COLO668 (cell line): ENCODE measurements around the gene REC8.

Experiments
- DNase-seq: peaks from one replicate; lab custom pipeline; 2025; ENCODE audit not compliant: unreplicated experiment; lab: John Stamatoyannopoulos, UW

REC8 gene

GRCh38 chr14:24137529-24138395 lies 34.1 kb upstream of the REC8 start:
- DNase-seq = no peak

- DNase-seq = no peak
These were observed 33.2 kb upstream of the REC8 start for GRCh38 chr14:24138396-24139271.

GRCh38 chr14:24139272-24139934 lies 32.5 kb upstream of the REC8 start:
- DNase-seq = peak; percentile 67

- peak; percentile 100 for DNase-seq
These were observed 30.6 kb upstream of the REC8 start, which contains the start of gene EMC9 for GRCh38 chr14:24141097-24141880. TSS of gene EMC9 (minus strand) at chr14:24141591. CDS start at chr14:24141304, 287 bp downstream.

GRCh38 chr14:24143511-24143910 lies 28.4 kb upstream of the REC8 start:
- DNase-seq = no peak

GRCh38 chr14:24144451-24144850 lies 27.4 kb upstream of the REC8 start:
- no peak for DNase-seq

- no peak for DNase-seq
These were observed 26.7 kb upstream of the REC8 start for GRCh38 chr14:24145219-24145618.

- DNase-seq = no peak
These were observed 26.0 kb upstream of the REC8 start for GRCh38 chr14:24145690-24146452.

GRCh38 chr14:24146453-24146977 lies 25.4 kb upstream of the REC8 start, which contains the start of gene PSME2:
TSS of gene PSME2 (minus strand) at chr14:24146610. CDS start at chr14:24146581, 29 bp downstream.
- peak; percentile 95 for DNase-seq

GRCh38 chr14:24146978-24147760 lies 24.7 kb upstream of the REC8 start, which contains the start of gene RNF31:
TSS of gene RNF31 (plus strand) at chr14:24147498. CDS start at chr14:24147699, 201 bp downstream.
- peak; percentile 99 for DNase-seq

- DNase-seq = peak; percentile 55
These were observed 24.0 kb upstream of the REC8 start for GRCh38 chr14:24147761-24148428.

GRCh38 chr14:24149302-24149969 lies 22.4 kb upstream of the REC8 start:
- no peak for DNase-seq

- DNase-seq = no peak
These were observed 21.8 kb upstream of the REC8 start for GRCh38 chr14:24150061-24150460.

GRCh38 chr14:24150567-24150966 lies 21.3 kb upstream of the REC8 start:
- DNase-seq = no peak

GRCh38 chr14:24150993-24151392 lies 20.9 kb upstream of the REC8 start:
- DNase-seq = no peak

GRCh38 chr14:24151404-24152080 lies 20.3 kb upstream of the REC8 start:
- DNase-seq = no peak

GRCh38 chr14:24155100-24155499 lies 16.8 kb upstream of the REC8 start:
- DNase-seq = no peak
